Kidney epithelial cell (primary cell): ENCODE results near the gene MAPT. TPM values are rescaled to one million over a fixed set of nuclear protein-coding genes. Genes with fewer than 3 reads are reported as not detected.

ENCODE experiments used
- DNase-seq: peaks from one replicate; pipeline ENCODE4 v3.0.0-alpha.2; 2010; ENCODE audit warnings: low read depth
- H3K27me3 ChIP-seq: 2 replicates; pipeline ENCODE4 v1.6.0; 2011; ENCODE audit warnings: low read length; ENCODE audit not compliant: control insufficient read depth, insufficient read depth
- H3K36me3 ChIP-seq: 2 replicates; pipeline ENCODE4 v1.5.1; 2011; ENCODE audit warnings: low read length; ENCODE audit not compliant: control insufficient read depth, insufficient read depth
- H3K4me3 ChIP-seq: 2 replicates; pipeline ENCODE4 v1.5.1; 2011; ENCODE audit warnings: low read depth, mild to moderate bottlenecking, control low read depth, low read length
- total RNA-seq: library from RNA; depleted of rRNA; stranded (reverse); fragments of >200 nt; gene quantifications from 2 replicates; pipeline ENCODE4 v1.2.3, GENCODE V29; 2015
- TF ChIP-seq, protein P1 (sequence below): IDR thresholded peaks from 2 replicates; pipeline ENCODE4 v1.5.1; 2011; ENCODE audit warnings: mild to moderate bottlenecking, moderate library complexity, low read length, control low read depth, inconsistent platforms; ENCODE audit not compliant: insufficient read depth, poor library complexity, severe bottlenecking

The MAPT gene
- total RNA-seq, 1 donor from 2014 or later: 0.25 TPM

DNA sequence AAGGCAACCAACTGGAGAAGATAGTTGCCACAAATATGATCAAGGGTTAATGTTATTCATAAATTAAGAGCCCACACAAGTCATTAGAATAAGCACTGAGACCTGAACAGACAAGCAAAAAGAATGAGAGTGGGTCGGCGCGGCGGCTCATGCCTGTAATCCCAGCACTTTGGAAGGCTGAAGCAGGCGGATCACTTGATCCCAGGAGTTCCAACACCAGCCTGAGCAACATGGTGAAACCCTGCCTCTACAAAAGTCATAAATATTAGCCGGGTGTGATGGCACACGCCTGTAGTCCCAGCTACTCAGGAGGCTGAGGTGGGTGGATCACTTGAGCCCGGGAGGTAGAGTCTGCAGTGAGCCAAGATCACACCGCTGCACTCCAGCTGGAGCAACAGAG lies 64.0 kb downstream of the MAPT start:
- no peaks in the 10 kb centered on the region for H3K27me3 ChIP-seq
- TF ChIP-seq, protein P1, sequence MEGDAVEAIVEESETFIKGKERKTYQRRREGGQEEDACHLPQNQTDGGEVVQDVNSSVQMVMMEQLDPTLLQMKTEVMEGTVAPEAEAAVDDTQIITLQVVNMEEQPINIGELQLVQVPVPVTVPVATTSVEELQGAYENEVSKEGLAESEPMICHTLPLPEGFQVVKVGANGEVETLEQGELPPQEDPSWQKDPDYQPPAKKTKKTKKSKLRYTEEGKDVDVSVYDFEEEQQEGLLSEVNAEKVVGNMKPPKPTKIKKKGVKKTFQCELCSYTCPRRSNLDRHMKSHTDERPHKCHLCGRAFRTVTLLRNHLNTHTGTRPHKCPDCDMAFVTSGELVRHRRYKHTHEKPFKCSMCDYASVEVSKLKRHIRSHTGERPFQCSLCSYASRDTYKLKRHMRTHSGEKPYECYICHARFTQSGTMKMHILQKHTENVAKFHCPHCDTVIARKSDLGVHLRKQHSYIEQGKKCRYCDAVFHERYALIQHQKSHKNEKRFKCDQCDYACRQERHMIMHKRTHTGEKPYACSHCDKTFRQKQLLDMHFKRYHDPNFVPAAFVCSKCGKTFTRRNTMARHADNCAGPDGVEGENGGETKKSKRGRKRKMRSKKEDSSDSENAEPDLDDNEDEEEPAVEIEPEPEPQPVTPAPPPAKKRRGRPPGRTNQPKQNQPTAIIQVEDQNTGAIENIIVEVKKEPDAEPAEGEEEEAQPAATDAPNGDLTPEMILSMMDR: no peak

DNA sequence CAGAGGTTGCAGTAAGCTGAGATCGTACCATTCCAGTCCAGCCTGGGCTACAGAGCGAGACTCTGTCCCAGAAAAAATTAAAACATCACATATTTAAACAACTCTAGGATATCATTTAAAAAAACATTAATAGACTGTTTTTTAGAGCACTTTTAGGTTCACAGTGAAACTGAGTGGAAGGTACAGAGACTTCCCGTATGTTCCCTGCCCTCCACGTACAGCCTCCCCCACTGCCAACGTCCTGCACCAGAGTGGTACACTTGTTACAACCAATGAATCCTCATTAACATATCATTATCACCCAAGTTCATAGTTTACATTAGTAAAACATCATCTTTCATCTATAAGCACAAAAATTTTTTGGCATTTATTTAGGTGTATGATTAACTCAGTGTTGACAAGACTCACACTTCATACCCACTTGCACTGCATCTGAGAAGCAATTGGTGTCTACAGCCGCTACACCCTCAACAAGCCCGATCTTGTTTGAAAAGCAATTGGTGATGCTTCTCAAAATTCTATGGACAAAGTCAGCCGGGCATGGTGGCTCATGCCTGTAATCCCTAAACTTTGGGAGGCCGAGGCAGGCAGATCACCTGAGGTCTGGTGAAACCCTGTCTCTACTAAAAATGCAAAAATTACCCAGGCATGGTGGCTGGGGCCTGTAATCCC lies 64.8 kb downstream of the MAPT start:
- DNase-seq: no peak
- no peak overlapping the region for H3K4me3 ChIP-seq
- TF ChIP-seq, protein P1: no peak
- no peaks in the 10 kb centered on the region for H3K27me3 ChIP-seq
- H3K36me3 ChIP-seq: no peaks in the 10 kb centered on the region

More for the DNA sequence above, 64.0 kb downstream of the MAPT start:
- Histone ChIP-seq H3K4me3 (no peak overlapping the region), H3K36me3 (no peaks in the 10 kb centered on the region)
- no peak for DNase-seq

DNA sequence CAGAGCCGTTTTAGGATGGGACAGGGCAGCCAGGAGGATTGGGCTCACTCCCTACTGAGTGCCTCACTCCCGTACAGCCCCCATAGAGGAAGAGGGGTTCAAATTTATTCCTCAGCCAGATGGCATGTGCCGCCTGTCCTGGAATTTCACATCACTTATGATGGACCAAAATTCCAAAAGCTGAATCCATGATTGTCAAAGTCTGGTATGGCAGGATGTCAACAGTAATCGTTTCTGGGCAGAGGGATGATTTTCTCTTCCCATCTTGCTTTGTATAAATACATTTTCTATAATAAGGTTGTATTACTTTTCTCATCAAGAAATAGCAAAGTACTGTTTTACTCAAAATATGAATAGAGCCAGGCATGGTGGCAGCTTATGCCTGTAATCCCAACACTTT lies 66.0 kb downstream of the MAPT start:
- H3K4me3 ChIP-seq: no peak overlapping the region
- no peaks in the 10 kb centered on the region for H3K36me3 ChIP-seq
- no peaks in the 10 kb centered on the region for H3K27me3 ChIP-seq
- DNase-seq: no peak
- TF ChIP-seq, protein P1: no peak

DNA sequence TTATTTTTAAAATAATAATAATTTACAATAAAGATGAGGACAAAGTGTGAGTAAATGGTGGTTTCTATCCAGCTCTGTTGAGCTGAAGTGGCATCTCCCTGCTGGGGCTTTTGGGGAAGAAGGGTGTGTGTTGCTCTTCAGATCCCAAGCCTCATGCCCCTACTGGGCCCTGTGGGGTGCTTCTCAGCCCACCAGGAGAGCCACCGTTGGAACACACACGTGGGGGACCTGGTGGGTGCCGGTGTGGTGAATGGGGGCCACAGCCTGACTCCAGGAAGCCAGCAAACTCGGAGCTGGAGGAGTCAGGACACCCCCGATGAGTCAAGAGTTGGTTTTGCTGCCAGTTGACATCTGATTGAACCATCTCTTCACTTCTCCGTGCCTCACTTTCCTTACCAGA lies 66.9 kb downstream of the MAPT start:
- H3K4me3 ChIP-seq: no peak overlapping the region
- DNase-seq: no peak
- TF ChIP-seq, protein P1: no peak
- no peaks in the 10 kb centered on the region for H3K36me3 ChIP-seq
- H3K27me3 ChIP-seq: peaks cover 3% of the 10 kb centered on the region

DNA sequence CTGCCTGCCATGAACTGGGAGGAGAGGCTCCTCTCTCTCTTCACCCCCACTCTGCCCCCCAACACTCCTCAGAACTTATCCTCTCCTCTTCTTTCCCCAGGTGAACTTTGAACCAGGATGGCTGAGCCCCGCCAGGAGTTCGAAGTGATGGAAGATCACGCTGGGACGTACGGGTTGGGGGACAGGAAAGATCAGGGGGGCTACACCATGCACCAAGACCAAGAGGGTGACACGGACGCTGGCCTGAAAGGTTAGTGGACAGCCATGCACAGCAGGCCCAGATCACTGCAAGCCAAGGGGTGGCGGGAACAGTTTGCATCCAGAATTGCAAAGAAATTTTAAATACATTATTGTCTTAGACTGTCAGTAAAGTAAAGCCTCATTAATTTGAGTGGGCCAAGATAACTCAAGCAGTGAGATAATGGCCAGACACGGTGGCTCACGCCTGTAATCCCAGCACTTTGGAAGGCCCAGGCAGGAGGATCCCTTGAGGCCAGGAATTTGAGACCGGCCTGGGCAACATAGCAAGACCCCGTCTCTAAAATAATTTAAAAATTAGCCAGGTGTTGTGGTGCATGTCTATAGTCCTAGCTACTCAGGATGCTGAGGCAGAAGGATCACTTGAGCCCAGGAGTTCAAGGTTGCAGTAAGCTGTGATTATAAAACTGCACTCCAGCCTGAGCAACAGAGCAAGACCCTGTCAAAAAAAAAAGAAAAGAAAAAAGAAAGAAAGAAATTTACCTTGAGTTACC lies 68.0 kb downstream of the MAPT start:
- TF ChIP-seq, protein P1: no peak
- H3K4me3 ChIP-seq: no peak overlapping the region
- DNase-seq: no peak
- no peaks in the 10 kb centered on the region for H3K36me3 ChIP-seq
- peaks cover 6% of the 10 kb centered on the region for H3K27me3 ChIP-seq
